Measurements from ENCODE around the gene LINS1. TPM values are rescaled to one million over a fixed set of nuclear protein-coding genes. Genes with fewer than 3 reads are reported as not detected.

LINS1 gene
- polyA plus RNA-seq, 1 donor (not counting 4 experiments of a cell fraction or from before 2014, with no cell fraction given) = 19.4 TPM

GRCh38 chr15:100588638-100589242 is 13.2 kb downstream of the LINS1 start:
- no peak overlapping the region for H3K9ac ChIP-seq (ENCODE audit: control insufficient read depth, extremely low read depth, insufficient read depth, low read length)
- no peaks in the 10 kb centered on the region for H3K27me3 ChIP-seq (ENCODE audit: control insufficient read depth, extremely low read depth, insufficient read depth, low read length)
- no peak overlapping the region for H3K27ac ChIP-seq (ENCODE audit: control insufficient read depth, insufficient read depth, low read length)
- no peaks in the 10 kb centered on the region for H3K9me1 ChIP-seq (ENCODE audit: control insufficient read depth, extremely low read depth, insufficient read depth, low read length)
- peaks cover 0 to 1% of the 10 kb centered on the region in 2 experiments for H3K36me3 ChIP-seq (ENCODE audit: control insufficient read depth in 2 of 2, extremely low read depth in 1 of 2, insufficient read depth in 2 of 2, low read length in 2 of 2)
- H3K9me3 ChIP-seq (ENCODE audit: control insufficient read depth, low read depth, low read length) = peaks cover 4% of the 10 kb centered on the region
- no peak for FAIRE-seq
- no peak overlapping the region for H3K4me2 ChIP-seq (ENCODE audit: control insufficient read depth, extremely low read depth, insufficient read depth, low read depth, low read length)
- H3K79me2 ChIP-seq (ENCODE audit: control insufficient read depth, insufficient read depth, low read length) = peaks cover 39% of the 10 kb centered on the region
- no peaks in the 10 kb centered on the region for H4K20me1 ChIP-seq (ENCODE audit: control insufficient read depth, extremely low read depth, insufficient read depth, low read length)
- TF ChIP-seq EZH2 (IDR thresholded peaks at IDR 0.05; ENCODE audit: low read length) (no peak), CTCF (optimal IDR thresholded peaks at IDR 0.05 in 1 of 3, IDR thresholded peaks at IDR 0.05 in 1 of 3, conservative IDR thresholded peaks at IDR 0.05 in 1 of 3; ENCODE audit: extremely low read depth in 1 of 3, insufficient read depth in 2 of 3, low read length in 3 of 3) (no peak)
- H2AFZ ChIP-seq (ENCODE audit: control insufficient read depth, low read length) = no peak overlapping the region
- no peak for DNase-seq (ENCODE audit: low read depth, low spot score)
- H3K4me3 ChIP-seq (ENCODE audit: control insufficient read depth in 2 of 3, extremely low read depth in 1 of 3, insufficient read depth in 2 of 3, low read depth in 1 of 3, low read length in 3 of 3) = no peak overlapping the region
- dilution Hi-C loops (cut with MboI; ENCODE audit: extremely low pct_ligation_motif_present, low sequenced_read_pairs) = no loop called here
- H3K4me1 ChIP-seq (ENCODE audit: control insufficient read depth, extremely low read depth, insufficient read depth, low read length) = no peaks in the 10 kb centered on the region

- no peak for TF ChIP-seq CTCF (optimal IDR thresholded peaks at IDR 0.05 in 1 of 3, IDR thresholded peaks at IDR 0.05 in 1 of 3, conservative IDR thresholded peaks at IDR 0.05 in 1 of 3; ENCODE audit: extremely low read depth in 1 of 3, insufficient read depth in 2 of 3, low read length in 3 of 3)
- no peak for TF ChIP-seq EZH2 (IDR thresholded peaks at IDR 0.05; ENCODE audit: low read length)
- no peak overlapping the region for H3K4me2 ChIP-seq (ENCODE audit: control insufficient read depth, extremely low read depth, insufficient read depth, low read depth, low read length)
- no peak overlapping the region for H3K4me3 ChIP-seq (ENCODE audit: control insufficient read depth in 2 of 3, extremely low read depth in 1 of 3, insufficient read depth in 2 of 3, low read depth in 1 of 3, low read length in 3 of 3)
- H3K9me1 ChIP-seq (ENCODE audit: control insufficient read depth, extremely low read depth, insufficient read depth, low read length) = no peaks in the 10 kb centered on the region
- no peaks in the 10 kb centered on the region for H3K9me3 ChIP-seq (ENCODE audit: control insufficient read depth, low read depth, low read length)
- H2AFZ ChIP-seq (ENCODE audit: control insufficient read depth, low read length) = no peak overlapping the region
- H3K27me3 ChIP-seq (ENCODE audit: control insufficient read depth, extremely low read depth, insufficient read depth, low read length) = no peaks in the 10 kb centered on the region
- no peak for DNase-seq (ENCODE audit: low read depth, low spot score)
- no peak overlapping the region for H3K27ac ChIP-seq (ENCODE audit: control insufficient read depth, insufficient read depth, low read length)
- FAIRE-seq = no peak
- no peak overlapping the region for H3K9ac ChIP-seq (ENCODE audit: control insufficient read depth, extremely low read depth, insufficient read depth, low read length)
- H4K20me1 ChIP-seq (ENCODE audit: control insufficient read depth, extremely low read depth, insufficient read depth, low read length) = no peaks in the 10 kb centered on the region
- no peaks in the 10 kb centered on the region for H3K4me1 ChIP-seq (ENCODE audit: control insufficient read depth, extremely low read depth, insufficient read depth, low read length)
- no peaks in the 10 kb centered on the region for H3K36me3 ChIP-seq (ENCODE audit: control insufficient read depth in 2 of 2, extremely low read depth in 1 of 2, insufficient read depth in 2 of 2, low read length in 2 of 2)
- dilution Hi-C loops (cut with MboI; ENCODE audit: extremely low pct_ligation_motif_present, low sequenced_read_pairs) = no loop called here
- H3K79me2 ChIP-seq (ENCODE audit: control insufficient read depth, insufficient read depth, low read length) = peaks cover 11% of the 10 kb centered on the region
Measured at GRCh38 chr15:100580414-100580813, 21.6 kb downstream of the LINS1 start.

Measured in keratinocyte (primary cell).